Caco-2 (cell line): Measurements from ENCODE around the gene WNT7A. TPM values are rescaled to one million over a fixed set of nuclear protein-coding genes. Genes with fewer than 3 reads are reported as not detected.

Experiments
- BruUV-seq: library from RNA; stranded (reverse); fragments of 400-500 nt; replicated peaks from 2 replicates; lab custom pipeline; 2021; lab: Mats Ljungman, UMichigan
- CTCF ChIA-PET: fragments of 300-600 bp; sonication (Branson Sonifier 250); formaldehyde crosslinking; loops from one replicate; lab custom pipeline; 2022; ENCODE audit warnings: antibody characterized with exemption; lab: Charles Lee
- POLR2A ChIA-PET: fragments of 300-600 bp; sonication (Branson Sonifier 250); formaldehyde crosslinking; loops from one replicate; lab custom pipeline; 2022; ENCODE audit warnings: antibody characterized with exemption; lab: Charles Lee
- DNase-seq, 2 experiments: peaks; one replicate each; pipeline versions ENCODE4 v3.0.0 to v3.0.0-alpha.2; 2020 to 2022
- H3K27me3 ChIP-seq: replicated peaks from 2 replicates; pipeline ENCODE4 v1.6.0; 2011; ENCODE audit warnings: low read length; ENCODE audit not compliant: control insufficient read depth, insufficient read depth
- H3K36me3 ChIP-seq: 2 replicates; pipeline ENCODE4 v1.5.1; 2011; ENCODE audit warnings: low read length; ENCODE audit not compliant: control insufficient read depth, insufficient read depth
- H3K4me1 ChIP-seq: fragments of 250-450 bp; sonication (Bioruptor Pico); 2 replicates; pipeline ENCODE4 v1.5.1; 2020; ENCODE audit warnings: mild to moderate bottlenecking
- H3K4me3 ChIP-seq: 2 replicates; pipeline ENCODE4 v1.5.1; 2011; ENCODE audit warnings: low read depth, mild to moderate bottlenecking, control low read depth, low read length
- H3K9me3 ChIP-seq: fragments of 250-450 bp; sonication (Bioruptor Pico); 2 replicates; pipeline ENCODE4 v1.5.1; 2020; ENCODE audit warnings: mild to moderate bottlenecking, moderate library complexity
- H3K27ac Mint-ChIP-seq: one replicate; pipeline ENCODE4 v1.8.0; 2022; ENCODE audit warnings: mixed read lengths; ENCODE audit not compliant: unreplicated experiment
- H3K27me3 Mint-ChIP-seq: one replicate; pipeline ENCODE4 v1.8.0; 2022; ENCODE audit warnings: mixed read lengths; ENCODE audit not compliant: insufficient read depth, unreplicated experiment
- H3K36me3 Mint-ChIP-seq: one replicate; pipeline ENCODE4 v1.8.0; 2022; ENCODE audit warnings: mild to moderate bottlenecking, mixed read lengths; ENCODE audit not compliant: insufficient read depth, unreplicated experiment
- H3K4me1 Mint-ChIP-seq: one replicate; pipeline ENCODE4 v1.8.0; 2022; ENCODE audit warnings: low read depth, mixed read lengths; ENCODE audit not compliant: unreplicated experiment
- H3K4me3 Mint-ChIP-seq: one replicate; pipeline ENCODE4 v1.8.0; 2022; ENCODE audit warnings: mild to moderate bottlenecking, moderate library complexity, mixed read lengths; ENCODE audit not compliant: unreplicated experiment
- H3K9me3 Mint-ChIP-seq: one replicate; pipeline ENCODE4 v1.8.0; 2022; ENCODE audit warnings: mixed read lengths; ENCODE audit not compliant: unreplicated experiment
- intact Hi-C: fragments of 100-400 bp; cut with micrococcal nuclease; formaldehyde crosslinking; loops from one replicate; pipeline ENCODE4 v1.10.0; 2022; ENCODE audit not compliant: unreplicated experiment
- total RNA-seq: library from RNA; stranded (reverse); gene quantifications from 2 replicates; pipeline ENCODE4 v1.2.3, GENCODE V29; 2022
- TF ChIP-seq, protein P1 (sequence below), 2 experiments: fragments of 200-600 bp in 1 of 2; IDR thresholded peaks; 1 replicate in 1 of 2; 2 replicates in 1 of 2; pipeline versions ENCODE4 v1.5.1 to v1.8.0; 2011 to 2022; ENCODE audit warnings: antibody characterized with exemption in 1 of 2, control low read depth in 1 of 2, inconsistent platforms in 1 of 2, low read depth in 1 of 2, low read length in 1 of 2, mild to moderate bottlenecking in 1 of 2, moderate library complexity in 1 of 2; ENCODE audit not compliant: insufficient read depth in 1 of 2, severe bottlenecking in 1 of 2, unreplicated experiment in 1 of 2

Gene WNT7A
- total RNA-seq, 1 experiment from 2014 or later, result 1.1 TPM

DNA sequence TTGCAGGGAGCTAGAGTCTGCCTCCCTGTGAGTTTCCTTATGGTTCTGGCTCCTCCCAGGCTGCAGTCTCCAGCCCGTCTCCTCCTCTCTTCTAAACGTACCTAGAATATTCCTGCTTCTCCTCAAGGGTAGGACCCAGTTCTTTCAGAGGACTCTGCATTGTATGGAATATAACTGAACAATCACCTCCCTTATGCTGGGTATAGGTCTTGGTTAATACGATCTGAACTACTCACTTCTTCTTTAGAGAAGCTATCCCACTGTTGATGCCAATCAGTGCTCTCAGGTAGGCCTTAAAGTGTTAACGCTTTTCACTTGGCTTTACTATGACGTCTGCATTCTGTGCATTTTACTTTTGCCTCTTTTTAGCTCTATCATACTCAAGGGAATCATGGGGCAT, 98.5 kb downstream of the WNT7A start:
- BruUV-seq, result no TSS peak
- intact Hi-C loops, result no loop called here
- H3K4me1 Mint-ChIP-seq, result no peaks in the 10 kb centered on the region
- H3K4me3 Mint-ChIP-seq, result no peak overlapping the region
- H3K9me3 Mint-ChIP-seq, result no peaks in the 10 kb centered on the region
- Histone ChIP-seq H3K36me3 (no peaks in the 10 kb centered on the region), H3K4me3 (no peak overlapping the region), H3K27me3 (no peaks in the 10 kb centered on the region; the same call in 1 of the 2 replicates), H3K9me3 (no peaks in the 10 kb centered on the region), H3K4me1 (no peaks in the 10 kb centered on the region)
- no peak for DNase-seq
- no peak overlapping the region for H3K27ac Mint-ChIP-seq
- peaks cover 17% of the 10 kb centered on the region for H3K27me3 Mint-ChIP-seq
- POLR2A ChIA-PET, result no interaction called here
- H3K36me3 Mint-ChIP-seq, result no peaks in the 10 kb centered on the region
- CTCF ChIA-PET, result no interaction called here
- TF ChIP-seq, protein P1, sequence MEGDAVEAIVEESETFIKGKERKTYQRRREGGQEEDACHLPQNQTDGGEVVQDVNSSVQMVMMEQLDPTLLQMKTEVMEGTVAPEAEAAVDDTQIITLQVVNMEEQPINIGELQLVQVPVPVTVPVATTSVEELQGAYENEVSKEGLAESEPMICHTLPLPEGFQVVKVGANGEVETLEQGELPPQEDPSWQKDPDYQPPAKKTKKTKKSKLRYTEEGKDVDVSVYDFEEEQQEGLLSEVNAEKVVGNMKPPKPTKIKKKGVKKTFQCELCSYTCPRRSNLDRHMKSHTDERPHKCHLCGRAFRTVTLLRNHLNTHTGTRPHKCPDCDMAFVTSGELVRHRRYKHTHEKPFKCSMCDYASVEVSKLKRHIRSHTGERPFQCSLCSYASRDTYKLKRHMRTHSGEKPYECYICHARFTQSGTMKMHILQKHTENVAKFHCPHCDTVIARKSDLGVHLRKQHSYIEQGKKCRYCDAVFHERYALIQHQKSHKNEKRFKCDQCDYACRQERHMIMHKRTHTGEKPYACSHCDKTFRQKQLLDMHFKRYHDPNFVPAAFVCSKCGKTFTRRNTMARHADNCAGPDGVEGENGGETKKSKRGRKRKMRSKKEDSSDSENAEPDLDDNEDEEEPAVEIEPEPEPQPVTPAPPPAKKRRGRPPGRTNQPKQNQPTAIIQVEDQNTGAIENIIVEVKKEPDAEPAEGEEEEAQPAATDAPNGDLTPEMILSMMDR (IDR thresholded peaks at IDR 0.05; ENCODE audit: insufficient read depth in 1 of 2, low read depth in 1 of 2, low read length in 1 of 2, severe bottlenecking in 1 of 2, unreplicated experiment in 1 of 2), result no peak

DNA sequence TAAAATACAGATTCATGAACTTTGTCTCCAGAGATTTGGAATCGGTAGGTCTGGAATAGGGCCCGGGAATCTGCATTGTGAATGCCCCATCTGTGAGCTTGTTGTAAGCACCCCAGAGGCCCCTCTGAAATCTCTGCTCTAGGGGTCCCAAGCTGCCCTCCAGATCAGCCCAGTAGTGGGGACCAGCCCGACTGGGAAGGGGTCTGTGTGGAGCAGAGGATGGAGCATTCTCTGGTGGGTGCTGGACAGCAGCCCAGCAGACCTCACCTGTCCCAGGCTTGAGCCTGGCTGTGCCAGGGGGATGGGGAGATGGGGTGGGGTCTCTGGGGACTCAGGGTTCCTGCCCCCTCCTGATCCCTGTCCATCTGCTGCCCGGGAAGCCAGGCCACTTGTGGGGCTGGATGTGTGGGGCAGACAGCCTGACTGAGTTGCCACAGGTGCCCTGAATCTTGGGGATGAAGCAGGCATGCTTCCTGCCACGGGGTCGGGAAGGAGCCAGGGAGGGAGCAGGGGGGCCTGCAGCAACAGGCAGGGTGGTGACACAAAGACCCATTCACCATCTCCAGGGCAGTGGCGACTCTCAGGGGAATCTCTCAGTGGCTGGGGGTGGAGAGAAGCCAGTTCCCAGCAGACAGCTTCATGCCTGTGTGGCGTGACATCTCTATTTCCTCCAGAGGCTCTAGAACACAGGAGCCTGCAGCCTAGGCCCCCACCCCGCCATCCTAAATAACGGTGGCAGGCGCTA, 99.3 kb downstream of the WNT7A start:
- intact Hi-C loops, result no loop called here
- BruUV-seq, result no TSS peak
- TF ChIP-seq, protein P1 (IDR thresholded peaks at IDR 0.05; ENCODE audit: insufficient read depth in 1 of 2, low read depth in 1 of 2, low read length in 1 of 2, severe bottlenecking in 1 of 2, unreplicated experiment in 1 of 2), result no peak
- ChIA-PET CTCF (no interaction called here), POLR2A (no interaction called here)
- no peak overlapping the region for H3K4me3 Mint-ChIP-seq
- Histone ChIP-seq H3K36me3 (no peaks in the 10 kb centered on the region), H3K27me3 (no peaks in the 10 kb centered on the region; the same call in 1 of the 2 replicates), H3K4me1 (no peaks in the 10 kb centered on the region), H3K4me3 (no peak overlapping the region), H3K9me3 (no peaks in the 10 kb centered on the region)
- peaks cover 17% of the 10 kb centered on the region for H3K27me3 Mint-ChIP-seq
- H3K36me3 Mint-ChIP-seq, result no peaks in the 10 kb centered on the region
- H3K27ac Mint-ChIP-seq, result no peak overlapping the region
- no peaks in the 10 kb centered on the region for H3K9me3 Mint-ChIP-seq
- H3K4me1 Mint-ChIP-seq, result no peaks in the 10 kb centered on the region
- DNase-seq, result no peak

DNA sequence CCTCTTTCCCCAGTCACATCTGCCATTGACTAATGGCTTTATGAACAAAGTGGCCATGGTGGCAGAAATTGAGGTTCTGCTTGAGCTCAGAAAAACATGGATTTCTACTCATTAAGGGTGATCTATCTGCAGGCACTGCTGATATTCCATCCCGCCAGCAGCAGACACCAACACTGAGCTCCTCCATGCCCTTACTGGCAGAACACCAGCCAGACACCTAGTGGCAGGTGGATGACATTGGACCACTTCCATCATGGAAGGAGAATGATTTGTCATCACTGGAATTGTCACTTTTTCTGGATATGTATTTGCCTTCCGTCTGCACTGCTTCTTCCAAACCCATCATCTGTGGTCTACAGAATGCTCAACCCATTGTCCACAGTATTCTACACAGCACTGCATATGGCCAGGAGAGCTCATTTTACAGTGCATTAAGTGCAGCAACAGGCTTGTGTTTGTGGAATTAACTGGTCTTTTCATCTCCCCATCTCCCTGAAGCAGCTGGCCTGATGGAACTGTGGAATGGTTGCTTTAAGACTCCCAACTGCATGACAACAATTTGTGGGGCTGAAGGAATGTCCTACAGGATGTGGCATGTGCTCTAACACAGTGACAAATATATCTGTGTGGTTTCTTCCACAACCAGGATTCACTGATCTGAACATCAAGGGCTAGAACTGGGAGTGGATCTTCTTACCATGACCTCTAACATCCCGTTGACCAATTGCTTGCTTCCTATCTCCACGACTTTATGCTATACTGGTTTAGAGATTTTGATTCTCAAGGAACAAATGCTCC, 103.4 kb downstream of the WNT7A start:
- Histone ChIP-seq H3K36me3 (no peaks in the 10 kb centered on the region), H3K4me1 (no peaks in the 10 kb centered on the region), H3K9me3 (no peaks in the 10 kb centered on the region), H3K4me3 (no peak overlapping the region), H3K27me3 (no peaks in the 10 kb centered on the region)
- Mint-ChIP-seq H3K4me1 (no peaks in the 10 kb centered on the region), H3K27ac (no peak overlapping the region), H3K27me3 (peaks cover 4% of the 10 kb centered on the region), H3K9me3 (no peaks in the 10 kb centered on the region), H3K4me3 (no peak overlapping the region), H3K36me3 (no peaks in the 10 kb centered on the region)
- CTCF ChIA-PET, result interaction anchor here (1.0 kb wide), 2 partner anchors 103 to 119 kb away, joined by 4 to 6 read pairs; no protein-coding TSS in a partner anchor
- DNase-seq, result no peak
- POLR2A ChIA-PET, result no interaction called here
- BruUV-seq, result no TSS peak
- TF ChIP-seq, protein P1 (IDR thresholded peaks at IDR 0.05; ENCODE audit: insufficient read depth in 1 of 2, low read depth in 1 of 2, low read length in 1 of 2, severe bottlenecking in 1 of 2, unreplicated experiment in 1 of 2), result peak; percentile 29 to 34
- intact Hi-C loops, result no loop called here
